NCI-H146 treated with DMSO at 0.1 percent for 48 hours (cell line): ENCODE results near the gene KIFAP3.
"Not testable (repeated sequence)": the region's sequence is repeated elsewhere in the genome, so short reads cannot be mapped to it uniquely, and the experiment has no call there.

Source experiments
- DNase-seq: peaks from one replicate; lab custom pipeline; 2025; ENCODE audit not compliant: unreplicated experiment; lab: John Stamatoyannopoulos, UW

KIFAP3 gene

GRCh38 chr1:169892176-169892926 lies 182.1 kb downstream of the KIFAP3 start:
- DNase-seq = no peak

- no peak for DNase-seq
Measured at GRCh38 chr1:169891539-169891885, 183.0 kb downstream of the KIFAP3 start.

GRCh38 chr1:169890761-169891538 lies 183.5 kb downstream of the KIFAP3 start:
- no peak for DNase-seq

- no peak for DNase-seq
Measured at GRCh38 chr1:169889871-169890270, 184.6 kb downstream of the KIFAP3 start.

DNA sequence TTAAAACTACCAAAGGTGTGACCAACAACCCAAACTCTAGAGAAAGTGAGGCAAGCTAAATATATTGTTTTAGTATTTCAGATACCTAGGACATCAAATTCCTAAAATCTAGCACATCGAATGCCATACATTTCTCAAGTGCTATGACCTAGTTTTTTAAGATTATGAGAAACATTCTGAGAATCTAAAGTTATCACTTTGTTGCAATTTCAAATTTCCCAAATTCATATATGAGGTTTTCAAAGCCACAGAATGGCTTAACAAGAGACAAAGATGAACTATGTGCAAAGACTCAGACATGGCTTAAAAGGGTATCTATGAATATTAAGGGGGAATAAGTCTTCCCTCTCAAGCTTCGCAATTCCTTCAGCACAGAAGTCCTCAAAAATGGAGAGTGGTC lies 187.6 kb downstream of the KIFAP3 start:
- no peak for DNase-seq

DNA sequence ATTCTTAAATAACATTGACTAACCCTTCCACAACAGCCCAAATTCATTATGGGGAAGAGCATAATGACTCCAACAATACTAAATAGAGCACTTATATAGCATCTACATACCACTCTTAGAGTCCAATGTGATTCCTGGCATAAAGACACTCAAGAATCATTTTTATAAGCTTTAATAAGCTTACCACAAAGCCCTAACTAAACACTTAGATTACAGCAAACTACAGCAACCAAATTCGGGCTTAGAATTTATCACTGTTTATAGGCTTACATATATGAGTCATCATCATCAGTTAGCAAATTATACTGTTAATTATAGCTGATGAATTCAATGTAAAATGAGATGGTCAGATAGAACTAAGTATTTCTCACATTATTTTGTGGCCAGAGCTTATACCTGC lies 188.1 kb downstream of the KIFAP3 start:
- DNase-seq = no peak

GRCh38 chr1:169885207-169885606 lies 189.3 kb downstream of the KIFAP3 start:
- no peak for DNase-seq

DNA sequence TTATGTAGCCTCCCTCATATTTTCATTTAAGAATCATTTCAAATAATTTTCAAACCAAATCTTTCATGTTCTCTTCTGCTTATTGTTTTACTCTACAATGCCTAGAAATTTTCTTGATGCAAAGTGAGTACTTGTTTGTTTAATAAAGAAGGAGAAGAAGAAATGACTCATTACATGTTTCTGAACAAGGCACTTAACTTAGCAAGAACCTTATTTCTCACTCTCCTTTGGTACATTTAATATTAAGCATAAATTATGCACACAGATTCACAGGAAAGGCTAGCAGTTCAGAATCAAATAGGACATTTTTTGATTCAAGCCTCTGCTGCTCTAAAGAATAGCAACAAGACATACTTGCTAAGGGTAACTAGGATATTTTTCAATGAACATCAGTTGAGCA lies 189.9 kb downstream of the KIFAP3 start:
- no peak for DNase-seq

GRCh38 chr1:169882039-169882511 lies 192.4 kb downstream of the KIFAP3 start:
- DNase-seq = no peak

- no peak for DNase-seq
Measured at GRCh38 chr1:169879034-169879840, 195.3 kb downstream of the KIFAP3 start.

GRCh38 chr1:169878498-169878897 lies 196.0 kb downstream of the KIFAP3 start:
- DNase-seq = no peak

- no peak for DNase-seq
Measured at GRCh38 chr1:169877800-169878491, 196.5 kb downstream of the KIFAP3 start.

GRCh38 chr1:169874229-169874628 lies 200.3 kb downstream of the KIFAP3 start:
- DNase-seq = no peak

DNA sequence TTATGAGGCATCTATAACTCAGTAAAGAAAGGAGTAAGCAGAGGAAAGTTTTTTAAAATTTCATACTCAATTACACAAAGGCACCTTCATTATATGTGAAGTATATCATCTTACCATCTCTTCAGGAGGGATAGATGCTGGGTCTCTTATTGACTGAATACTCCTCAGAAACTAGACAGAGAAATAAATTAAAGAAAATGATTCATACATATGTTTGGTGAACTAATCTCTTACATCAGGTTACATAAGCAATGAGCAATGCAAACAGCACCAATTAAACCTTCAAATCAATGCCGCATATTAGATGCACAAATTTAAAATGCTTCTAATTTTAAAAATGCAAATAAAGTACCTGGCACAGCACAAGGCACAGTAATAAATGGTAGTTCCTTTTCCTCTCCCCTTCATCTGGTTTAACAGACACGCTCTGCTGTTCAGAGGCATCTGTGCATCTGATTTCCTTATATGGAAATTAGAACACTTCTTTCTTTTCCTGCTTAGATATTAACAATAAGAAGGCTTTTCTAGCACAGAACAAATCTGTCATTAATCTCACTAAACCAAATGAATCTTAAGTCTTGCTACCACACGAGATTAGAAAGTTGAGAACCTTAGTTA lies 200.8 kb downstream of the KIFAP3 start:
- DNase-seq = no peak

- DNase-seq = no peak
Measured at GRCh38 chr1:169872906-169873305, 201.6 kb downstream of the KIFAP3 start.

DNA sequence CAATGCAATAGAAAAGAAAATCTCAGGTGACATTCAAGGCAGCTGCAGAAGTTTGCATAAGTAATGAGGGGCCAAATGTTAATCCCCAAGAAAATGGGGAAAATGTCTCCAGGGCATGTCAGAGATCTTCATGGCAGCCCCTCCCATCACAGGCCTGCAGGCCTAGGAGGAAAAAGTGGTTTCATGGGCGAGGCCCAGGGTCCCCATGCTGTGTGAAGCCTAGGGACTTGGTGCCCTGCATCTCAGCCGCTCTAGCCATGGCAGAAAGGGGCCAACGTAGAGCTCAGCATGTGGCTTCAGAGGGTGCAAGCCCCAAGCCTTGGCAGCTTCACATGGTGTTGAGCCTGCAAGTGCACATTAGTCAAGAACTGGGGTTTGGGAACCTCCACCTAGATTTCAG lies 202.5 kb downstream of the KIFAP3 start:
- DNase-seq = not testable (repeated sequence)
